GM12801 (cell line): ENCODE measurements around the gene UBTD2.

Source experiments
- TF ChIP-seq, protein P1 (sequence below): IDR thresholded peaks from one replicate; pipeline ENCODE4 v1.5.1; 2011; ENCODE audit warnings: control low read depth; ENCODE audit not compliant: insufficient read length; ENCODE audit errors: extremely low read depth

UBTD2 gene, protein sequence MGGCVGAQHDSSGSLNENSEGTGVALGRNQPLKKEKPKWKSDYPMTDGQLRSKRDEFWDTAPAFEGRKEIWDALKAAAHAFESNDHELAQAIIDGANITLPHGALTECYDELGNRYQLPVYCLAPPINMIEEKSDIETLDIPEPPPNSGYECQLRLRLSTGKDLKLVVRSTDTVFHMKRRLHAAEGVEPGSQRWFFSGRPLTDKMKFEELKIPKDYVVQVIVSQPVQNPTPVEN

DNA sequence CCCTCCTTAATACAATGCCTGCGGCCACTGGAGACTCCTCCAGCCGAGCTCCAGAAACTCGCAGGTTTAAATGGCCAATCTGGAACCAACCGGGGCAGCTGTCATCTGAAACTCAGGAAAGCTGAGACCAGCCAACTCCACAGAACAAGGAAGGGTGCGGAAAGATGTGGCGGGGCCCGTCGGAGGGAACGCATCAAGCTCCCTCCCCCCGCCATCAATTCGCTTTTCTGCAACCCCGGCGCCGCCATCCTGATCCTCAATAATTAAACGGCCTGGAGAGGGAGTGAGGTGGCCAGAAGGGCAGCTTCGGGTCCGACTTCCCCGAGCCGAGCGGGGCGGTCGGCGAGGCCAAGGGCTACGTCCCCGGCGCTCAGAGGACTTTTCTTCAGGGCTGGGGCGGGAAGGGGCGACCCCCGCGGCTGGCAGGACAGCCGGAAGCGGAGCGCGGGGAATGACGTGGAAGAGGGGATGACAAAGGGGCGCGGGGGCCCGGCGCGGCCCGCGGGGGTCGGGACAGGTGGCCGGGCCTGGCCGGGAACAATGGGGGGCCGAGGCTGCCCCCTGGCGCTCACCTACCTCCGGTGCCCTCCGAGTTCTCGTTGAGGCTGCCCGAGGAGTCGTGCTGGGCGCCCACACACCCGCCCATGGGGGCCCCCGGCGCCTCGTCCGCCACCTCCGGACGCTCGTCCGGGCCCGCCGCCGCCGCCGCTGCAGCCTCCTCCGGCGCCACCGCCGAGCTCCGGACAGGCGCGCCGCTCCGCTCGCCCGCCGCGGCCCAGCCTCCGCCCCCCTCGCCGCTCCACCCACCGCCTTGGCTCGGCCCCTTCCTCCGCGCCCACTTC, at the start of gene UBTD2:
TSS of gene UBTD2 (minus strand) at position 745 of the 842 bp plus-strand sequence. CDS start at position 646, 99 bp downstream.
- TF ChIP-seq, protein P1, sequence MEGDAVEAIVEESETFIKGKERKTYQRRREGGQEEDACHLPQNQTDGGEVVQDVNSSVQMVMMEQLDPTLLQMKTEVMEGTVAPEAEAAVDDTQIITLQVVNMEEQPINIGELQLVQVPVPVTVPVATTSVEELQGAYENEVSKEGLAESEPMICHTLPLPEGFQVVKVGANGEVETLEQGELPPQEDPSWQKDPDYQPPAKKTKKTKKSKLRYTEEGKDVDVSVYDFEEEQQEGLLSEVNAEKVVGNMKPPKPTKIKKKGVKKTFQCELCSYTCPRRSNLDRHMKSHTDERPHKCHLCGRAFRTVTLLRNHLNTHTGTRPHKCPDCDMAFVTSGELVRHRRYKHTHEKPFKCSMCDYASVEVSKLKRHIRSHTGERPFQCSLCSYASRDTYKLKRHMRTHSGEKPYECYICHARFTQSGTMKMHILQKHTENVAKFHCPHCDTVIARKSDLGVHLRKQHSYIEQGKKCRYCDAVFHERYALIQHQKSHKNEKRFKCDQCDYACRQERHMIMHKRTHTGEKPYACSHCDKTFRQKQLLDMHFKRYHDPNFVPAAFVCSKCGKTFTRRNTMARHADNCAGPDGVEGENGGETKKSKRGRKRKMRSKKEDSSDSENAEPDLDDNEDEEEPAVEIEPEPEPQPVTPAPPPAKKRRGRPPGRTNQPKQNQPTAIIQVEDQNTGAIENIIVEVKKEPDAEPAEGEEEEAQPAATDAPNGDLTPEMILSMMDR, result no peak

- TF ChIP-seq, protein P1, result no peak
Observed at GRCh38 chr5:172325452-172325851, 41.9 kb upstream of the UBTD2 start.

DNA sequence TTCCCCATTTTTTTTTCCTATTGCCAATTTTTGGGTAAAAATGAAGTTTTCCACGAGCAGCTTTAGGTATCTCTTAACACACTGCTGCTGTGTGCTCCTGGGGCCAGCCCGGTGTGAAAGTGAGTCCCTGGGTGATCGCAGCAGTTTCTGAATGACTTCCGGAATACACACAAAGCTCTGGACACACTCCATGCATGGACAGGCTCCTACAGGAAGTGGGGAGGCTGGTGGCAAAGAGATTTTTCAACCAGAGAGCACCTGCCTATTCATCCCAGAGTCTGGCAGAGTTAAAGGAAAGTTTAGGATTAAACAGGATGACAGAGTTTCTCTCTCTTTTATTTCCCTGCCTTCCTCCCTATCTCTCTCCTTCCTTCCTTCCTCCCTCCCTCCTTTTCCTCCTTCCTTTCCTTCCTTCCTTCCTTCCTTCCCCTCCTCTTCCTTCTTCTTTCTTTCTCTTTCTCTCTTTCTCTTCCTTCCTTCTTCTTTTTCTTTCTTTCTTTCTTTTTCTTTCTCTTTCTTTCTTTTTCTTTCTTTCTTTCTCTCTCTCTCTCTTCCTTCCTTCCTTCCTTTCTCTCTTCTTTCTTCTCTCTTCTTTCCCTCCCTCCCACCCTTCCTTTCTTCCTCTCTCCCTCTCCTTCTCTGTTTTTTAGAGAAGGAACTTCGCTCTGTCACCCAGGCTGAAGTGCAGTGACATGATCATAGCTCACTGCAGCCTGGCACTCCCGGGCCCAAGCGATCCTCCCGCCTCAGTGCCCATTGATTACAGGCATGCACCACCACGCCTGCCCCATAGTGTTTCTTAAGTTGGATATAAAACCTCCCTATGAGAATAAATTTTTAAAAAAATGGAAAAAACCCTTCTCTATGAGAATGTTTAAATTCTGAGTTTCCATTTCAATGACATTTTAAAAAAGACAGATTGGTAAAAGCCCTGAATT, 38.7 kb upstream of the UBTD2 start:
- TF ChIP-seq, protein P1, result no peak

DNA sequence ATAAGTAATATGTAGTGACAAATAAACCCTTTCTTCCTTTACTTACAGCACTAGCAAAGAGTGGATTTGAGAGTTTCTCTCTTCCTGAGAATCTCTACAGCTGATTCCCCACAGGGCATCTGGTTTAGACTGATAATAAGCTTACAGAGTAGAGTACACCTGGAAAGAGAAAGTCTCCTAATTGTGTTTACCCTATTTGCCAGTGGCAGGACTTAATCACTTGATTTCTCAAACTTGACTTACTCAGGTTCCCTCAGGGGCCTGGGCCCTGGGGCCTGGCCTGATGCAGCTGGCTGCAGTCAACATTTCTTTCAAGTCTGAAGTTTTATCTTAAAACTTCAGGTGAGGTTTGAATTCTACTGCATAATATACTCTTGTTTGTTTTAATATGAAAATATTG, 38.0 kb upstream of the UBTD2 start:
- TF ChIP-seq, protein P1, result no peak

DNA sequence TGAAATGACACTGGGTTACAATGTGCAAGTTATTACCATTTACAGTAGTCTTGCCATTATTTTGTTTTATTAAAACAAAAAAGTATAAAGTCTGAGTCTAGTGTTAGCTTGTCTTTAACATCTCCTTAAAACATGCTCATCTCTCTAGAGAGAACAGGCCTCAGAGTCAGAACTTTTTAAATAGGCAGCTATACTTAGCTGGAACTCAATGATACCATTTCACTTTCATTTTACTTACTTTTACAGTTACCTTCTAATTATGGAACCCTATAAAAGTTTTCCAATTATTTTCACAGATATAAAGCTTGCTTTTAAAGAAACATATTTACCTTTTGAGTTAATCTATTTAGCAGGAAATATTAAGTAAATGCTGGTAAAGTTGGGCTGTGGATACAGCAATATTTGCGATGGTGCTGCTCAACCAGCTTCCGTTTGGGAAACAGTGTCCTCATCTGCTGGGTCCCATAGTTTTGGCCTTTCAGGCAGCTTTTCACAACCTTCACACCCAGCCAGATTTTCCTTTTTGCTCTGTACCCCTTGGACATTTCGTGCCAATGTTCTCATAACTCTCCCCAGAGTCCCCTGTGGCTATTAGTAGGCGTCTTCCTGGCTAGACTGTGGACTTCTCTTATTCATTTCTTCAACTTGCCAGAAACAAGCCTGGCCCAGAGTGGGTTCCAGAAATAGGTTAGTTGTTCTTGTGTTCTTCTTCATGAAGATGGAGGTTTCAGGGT, 36.3 kb upstream of the UBTD2 start:
- TF ChIP-seq, protein P1, result no peak

DNA sequence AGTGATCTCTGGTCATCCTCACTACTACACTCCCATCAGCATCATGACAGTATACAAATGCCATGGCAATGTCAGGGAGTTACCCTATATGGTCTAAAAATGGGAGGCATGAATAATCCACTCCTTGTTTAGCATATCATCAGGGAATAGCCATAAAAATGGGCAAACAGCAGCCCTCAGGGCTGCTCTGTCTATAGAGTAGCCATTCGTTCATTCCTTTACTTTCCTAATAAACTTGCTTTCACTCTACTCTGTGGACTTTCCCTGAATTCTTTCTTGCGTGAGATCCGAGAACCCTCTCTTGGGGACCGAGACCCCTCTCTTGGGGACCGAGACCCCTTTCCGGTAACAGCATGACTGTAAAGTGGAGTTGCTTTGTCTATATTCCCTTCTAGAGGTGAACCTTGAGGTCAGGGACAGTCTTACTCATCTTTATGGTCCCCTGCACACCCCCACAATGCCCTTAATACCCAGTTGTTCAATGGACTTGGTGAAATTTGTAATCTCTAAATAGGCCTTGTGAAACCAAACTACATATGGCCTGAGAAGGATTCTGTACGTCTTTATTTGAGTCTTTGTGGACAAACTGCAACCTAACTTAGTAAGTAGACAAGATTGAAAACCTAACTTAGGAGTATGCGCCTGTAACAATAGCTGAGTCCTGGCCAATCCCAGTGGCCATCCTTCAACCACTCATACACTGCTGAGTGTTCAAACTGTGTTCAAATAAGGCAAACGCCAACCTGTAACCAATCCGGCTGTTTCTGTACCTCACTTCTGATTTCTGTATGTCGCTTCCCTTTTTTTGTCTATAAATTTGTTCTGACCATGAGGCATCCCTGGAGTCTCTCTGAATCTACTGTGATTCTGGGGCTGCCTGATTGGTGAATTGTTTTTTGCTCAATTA, 32.3 kb upstream of the UBTD2 start:
- TF ChIP-seq, protein P1, result no peak
